B cell (primary cell): ENCODE results near the gene RIPK1.

Experiments used
- EZH2 ChIP-seq: IDR thresholded peaks from 2 replicates; pipeline ENCODE4 v1.6.1; 2012; ENCODE audit warnings: borderline replicate concordance, low read depth, mild to moderate bottlenecking, moderate library complexity, low read length; ENCODE audit not compliant: insufficient read depth, poor library complexity, severe bottlenecking
- TF ChIP-seq, protein P1 (sequence below): fragments of 200-600 bp; IDR thresholded peaks from one replicate; pipeline ENCODE4 v1.8.0; 2022; ENCODE audit warnings: antibody characterized with exemption, mild to moderate bottlenecking

DNA sequence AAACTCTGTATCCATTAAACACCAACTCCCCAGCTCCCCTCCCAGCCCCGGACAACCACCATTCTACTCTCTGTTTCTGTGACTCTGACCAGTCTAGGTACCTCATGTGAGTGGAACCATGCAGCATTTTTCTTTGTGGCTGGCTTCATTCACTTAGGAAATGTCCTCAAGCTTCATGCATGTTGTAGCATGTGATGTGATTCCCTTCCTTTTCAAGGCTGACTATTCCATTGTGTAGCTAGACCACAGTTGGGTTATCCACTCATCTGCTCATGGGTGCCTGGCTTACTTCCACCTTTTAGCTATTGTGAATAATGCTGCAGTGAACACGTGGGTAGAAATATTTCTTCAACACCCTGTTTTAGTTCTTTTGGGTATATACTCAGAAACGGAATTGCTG lies 41.5 kb downstream of the RIPK1 start:
- TF ChIP-seq, protein P1, sequence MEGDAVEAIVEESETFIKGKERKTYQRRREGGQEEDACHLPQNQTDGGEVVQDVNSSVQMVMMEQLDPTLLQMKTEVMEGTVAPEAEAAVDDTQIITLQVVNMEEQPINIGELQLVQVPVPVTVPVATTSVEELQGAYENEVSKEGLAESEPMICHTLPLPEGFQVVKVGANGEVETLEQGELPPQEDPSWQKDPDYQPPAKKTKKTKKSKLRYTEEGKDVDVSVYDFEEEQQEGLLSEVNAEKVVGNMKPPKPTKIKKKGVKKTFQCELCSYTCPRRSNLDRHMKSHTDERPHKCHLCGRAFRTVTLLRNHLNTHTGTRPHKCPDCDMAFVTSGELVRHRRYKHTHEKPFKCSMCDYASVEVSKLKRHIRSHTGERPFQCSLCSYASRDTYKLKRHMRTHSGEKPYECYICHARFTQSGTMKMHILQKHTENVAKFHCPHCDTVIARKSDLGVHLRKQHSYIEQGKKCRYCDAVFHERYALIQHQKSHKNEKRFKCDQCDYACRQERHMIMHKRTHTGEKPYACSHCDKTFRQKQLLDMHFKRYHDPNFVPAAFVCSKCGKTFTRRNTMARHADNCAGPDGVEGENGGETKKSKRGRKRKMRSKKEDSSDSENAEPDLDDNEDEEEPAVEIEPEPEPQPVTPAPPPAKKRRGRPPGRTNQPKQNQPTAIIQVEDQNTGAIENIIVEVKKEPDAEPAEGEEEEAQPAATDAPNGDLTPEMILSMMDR: no peak
- no peak for TF ChIP-seq EZH2
